Measurements from ENCODE around the gene PLD3.
A peak's percentile ranks its signal among the peaks of the same experiment; 100 is the strongest.
"Not testable (repeated sequence)": the region's sequence is repeated elsewhere in the genome, so short reads cannot be mapped to it uniquely, and the experiment has no call there.

The PLD3 gene

GRCh38 chr19:40348125-40348913 lies at the start of gene PLD3, which contains the start of gene C19orf47:
TSS of gene PLD3 (plus strand) at chr19:40348695. CDS start at chr19:40366484, 17,789 bp downstream.
TSS of gene C19orf47 (minus strand) at chr19:40348397. CDS start at chr19:40341857, 6,540 bp downstream.
- DNase-seq, result peak; percentile 88

GRCh38 chr19:40300668-40301067 lies 47.8 kb upstream of the PLD3 start:
- DNase-seq, result no peak

- no peak for DNase-seq
Observed at GRCh38 chr19:40302224-40303011, 46.1 kb upstream of the PLD3 start.

GRCh38 chr19:40303765-40304164 lies 44.7 kb upstream of the PLD3 start:
- no peak for DNase-seq

GRCh38 chr19:40304306-40304705 lies 44.2 kb upstream of the PLD3 start:
- no peak for DNase-seq

- DNase-seq, result no peak
Observed at GRCh38 chr19:40305403-40305802, 43.1 kb upstream of the PLD3 start.

- no peak for DNase-seq
Observed at GRCh38 chr19:40309666-40310065, 38.8 kb upstream of the PLD3 start.

- DNase-seq, result no peak
Observed at GRCh38 chr19:40312533-40312932, 36.0 kb upstream of the PLD3 start.

GRCh38 chr19:40313229-40313983 lies 35.1 kb upstream of the PLD3 start:
- no peak for DNase-seq

- DNase-seq, result no peak
Observed at GRCh38 chr19:40314656-40315055, 33.8 kb upstream of the PLD3 start.

GRCh38 chr19:40315812-40316470 lies 32.6 kb upstream of the PLD3 start:
- DNase-seq, result no peak

- DNase-seq, result no peak
Observed at GRCh38 chr19:40317338-40317737, 31.2 kb upstream of the PLD3 start.

GRCh38 chr19:40320558-40320935 lies 27.9 kb upstream of the PLD3 start:
- no peak for DNase-seq

- DNase-seq, result no peak
Observed at GRCh38 chr19:40321076-40321475, 27.4 kb upstream of the PLD3 start.

- DNase-seq, result no peak
Observed at GRCh38 chr19:40321566-40322270, 26.8 kb upstream of the PLD3 start.

GRCh38 chr19:40322271-40322610 lies 26.3 kb upstream of the PLD3 start:
- DNase-seq, result no peak

- no peak for DNase-seq
Observed at GRCh38 chr19:40322951-40323615, 25.4 kb upstream of the PLD3 start.

- DNase-seq, result no peak
Observed at GRCh38 chr19:40323705-40324104, 24.8 kb upstream of the PLD3 start.

GRCh38 chr19:40326201-40326600 lies 22.3 kb upstream of the PLD3 start:
- no peak for DNase-seq

GRCh38 chr19:40331052-40331451 lies 17.4 kb upstream of the PLD3 start:
- DNase-seq, result no peak

GRCh38 chr19:40332669-40333068 lies 15.8 kb upstream of the PLD3 start:
- DNase-seq, result no peak

- DNase-seq, result not testable (repeated sequence)
Observed at GRCh38 chr19:40333083-40333482, 15.4 kb upstream of the PLD3 start.

Data from SIG-M5 (cell line).